ENCODE results near the gene STXBP6.

The STXBP6 gene

DNA sequence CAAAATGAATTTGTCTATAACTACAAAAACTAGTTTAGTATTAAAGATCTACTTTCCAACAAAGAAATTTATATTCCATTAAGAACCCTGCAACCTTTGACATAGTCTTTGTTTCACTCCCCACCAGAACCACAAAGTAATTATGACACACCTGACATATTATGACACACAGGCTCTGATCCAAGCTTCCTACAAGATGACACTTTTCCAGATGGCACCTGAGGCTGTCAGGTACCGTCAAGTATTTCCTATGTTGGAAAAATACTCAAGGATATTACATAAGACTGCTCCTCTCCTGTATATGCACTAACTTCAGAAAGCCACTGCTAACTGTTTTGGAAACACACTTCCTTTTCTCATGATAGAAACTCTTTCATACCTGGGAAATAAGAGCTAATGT is 38.9 kb downstream of the STXBP6 start:
- no peak for DNase-seq

GRCh38 chr14:25010471-25010870 is 39.5 kb downstream of the STXBP6 start:
- DNase-seq, result no peak

- no peak for DNase-seq
Observed at GRCh38 chr14:25009891-25010290, 40.1 kb downstream of the STXBP6 start.

- peak; percentile 28 for DNase-seq
Observed at GRCh38 chr14:25007832-25008231, 42.1 kb downstream of the STXBP6 start.

DNA sequence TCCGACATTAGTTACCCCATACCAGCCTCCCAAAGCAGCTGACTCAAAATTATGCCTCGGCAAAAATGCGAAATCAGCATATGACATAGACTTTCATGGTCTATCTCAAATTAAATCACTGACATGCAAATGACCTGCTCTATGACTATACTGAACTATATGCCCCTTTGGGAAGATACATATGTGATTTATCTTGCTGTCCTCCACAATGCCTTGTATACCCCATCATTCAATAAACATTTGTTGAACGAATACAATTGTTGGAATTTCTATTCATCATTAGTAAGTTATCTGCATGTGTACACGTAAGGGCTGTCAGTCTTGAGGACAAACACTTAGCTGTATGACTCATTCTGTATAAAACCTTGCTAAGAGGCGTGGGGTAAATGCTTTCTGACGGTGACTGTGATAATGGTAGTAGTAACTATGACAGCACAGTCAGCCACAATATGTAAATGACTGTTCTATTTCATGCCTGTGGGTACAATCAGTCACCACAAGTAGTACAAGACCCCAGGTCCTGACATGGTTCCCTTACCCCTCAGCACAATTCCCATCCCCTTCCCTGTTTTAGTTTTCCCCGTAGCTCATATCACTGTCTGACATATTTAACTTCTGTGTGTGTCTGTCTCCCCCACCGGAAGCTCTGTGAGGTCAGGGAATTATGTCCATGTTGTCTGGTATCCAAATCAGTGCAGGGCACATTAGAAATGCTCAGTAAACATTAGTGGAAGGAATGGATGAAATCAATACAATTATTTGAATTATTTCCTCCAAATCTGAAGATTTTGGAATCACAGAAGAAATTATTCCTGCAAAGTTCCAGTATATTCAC is 42.8 kb downstream of the STXBP6 start:
- peak; percentile 58 for DNase-seq

DNA sequence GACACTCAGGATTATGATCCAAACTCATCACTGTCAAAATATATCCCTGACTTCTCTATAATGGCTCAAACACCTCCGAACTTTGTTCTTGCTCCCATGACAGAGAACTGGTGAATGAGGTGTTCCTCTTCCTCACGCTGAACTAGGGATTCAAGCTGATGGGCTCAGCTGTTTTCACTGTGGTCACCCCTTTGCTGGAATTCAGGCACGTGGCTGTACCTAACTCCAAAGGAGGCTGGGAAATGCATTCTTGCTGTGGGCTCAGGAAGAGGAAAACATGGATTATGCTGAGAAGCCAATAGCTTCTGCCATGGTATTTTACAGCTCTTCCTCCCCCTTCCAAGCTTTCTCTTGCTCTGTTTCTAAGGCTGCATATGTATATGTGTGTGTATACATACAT is 43.9 kb downstream of the STXBP6 start:
- DNase-seq, result no peak

- no peak for DNase-seq
Observed at GRCh38 chr14:25004389-25004809, 45.5 kb downstream of the STXBP6 start.

- no peak for DNase-seq
Observed at GRCh38 chr14:25003537-25003936, 46.4 kb downstream of the STXBP6 start.

- DNase-seq, result no peak
Observed at GRCh38 chr14:25001601-25002000, 48.3 kb downstream of the STXBP6 start.

DNA sequence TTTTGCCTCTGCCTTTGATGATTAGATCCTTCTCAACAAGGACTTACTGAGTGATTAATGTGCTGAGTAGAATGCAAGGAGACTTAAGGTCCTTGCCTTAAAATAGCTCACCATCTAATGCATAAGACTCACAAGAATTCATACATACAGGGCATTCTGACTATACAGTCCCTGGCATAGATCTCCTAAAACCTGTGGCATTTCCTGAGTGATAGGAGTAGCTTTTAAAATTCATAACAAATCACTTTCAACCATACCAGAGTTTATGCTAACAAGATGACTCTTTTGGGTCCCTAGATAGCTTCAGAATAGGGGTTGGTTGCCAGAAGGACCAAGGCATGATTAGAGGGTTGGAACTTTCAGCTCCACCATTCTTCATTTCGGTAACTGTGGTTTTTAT is 48.8 kb downstream of the STXBP6 start:
- DNase-seq, result no peak

DNA sequence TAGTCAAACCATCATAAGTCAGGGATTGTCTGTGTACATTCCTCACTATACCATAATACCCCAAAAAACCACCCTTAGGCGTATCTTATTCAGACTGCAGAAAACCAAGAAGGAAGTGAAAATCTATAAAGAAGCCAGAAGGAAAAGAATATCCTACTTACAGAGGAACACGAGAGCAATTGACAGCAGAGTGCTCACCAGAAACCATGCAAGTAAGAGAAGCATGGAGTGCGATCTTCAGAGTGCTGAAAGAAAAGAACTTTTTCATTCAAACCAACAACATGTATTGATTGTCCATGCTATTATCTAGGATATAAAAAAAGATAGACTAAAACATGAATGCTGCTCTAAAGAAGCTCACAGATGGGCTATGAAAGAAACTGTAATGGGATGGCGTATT is 50.8 kb downstream of the STXBP6 start:
- DNase-seq, result no peak

GRCh38 chr14:24996930-24997725 is 52.8 kb downstream of the STXBP6 start:
- DNase-seq, result no peak

DNA sequence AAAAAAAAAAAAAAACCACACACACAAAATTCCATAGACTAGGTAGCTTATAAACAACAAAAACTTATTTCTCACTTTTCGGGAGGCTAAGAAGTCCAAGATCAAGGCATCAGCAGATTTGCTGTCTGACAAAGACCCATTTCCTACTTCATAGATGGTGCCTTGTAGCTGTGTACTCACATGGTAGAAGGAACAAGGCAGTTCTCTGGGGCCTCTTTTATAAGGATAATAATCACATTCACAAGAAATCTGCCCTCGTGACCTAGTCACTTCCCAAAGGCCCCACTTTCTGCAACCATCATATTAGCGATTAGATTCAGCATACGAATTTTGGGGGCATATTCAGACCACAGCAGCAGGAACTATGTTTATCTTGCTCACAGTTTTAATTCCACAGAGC is 54.9 kb downstream of the STXBP6 start:
- DNase-seq, result no peak

DNA sequence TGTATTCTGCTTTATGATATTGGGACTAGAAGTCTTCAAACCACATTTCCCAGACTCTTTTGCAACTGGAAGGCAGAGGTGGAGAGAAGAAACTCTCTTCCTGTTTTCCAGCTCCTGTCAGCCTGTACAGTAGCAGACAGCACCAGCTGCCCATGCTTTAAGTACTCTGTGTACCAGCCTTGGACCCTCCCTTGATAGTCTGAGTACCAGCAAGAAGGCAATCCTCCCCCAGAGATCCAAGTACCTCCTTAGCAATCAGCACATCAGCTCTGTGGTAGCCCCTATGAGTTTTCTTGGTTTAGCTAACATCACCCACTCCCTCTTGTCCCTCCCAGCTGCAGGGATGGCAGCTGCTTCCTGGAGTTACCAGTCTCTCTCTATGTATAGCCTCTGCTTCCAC is 56.3 kb downstream of the STXBP6 start:
- DNase-seq, result no peak

- no peak for DNase-seq
Observed at GRCh38 chr14:24992624-24993360, 57.2 kb downstream of the STXBP6 start.

DNA sequence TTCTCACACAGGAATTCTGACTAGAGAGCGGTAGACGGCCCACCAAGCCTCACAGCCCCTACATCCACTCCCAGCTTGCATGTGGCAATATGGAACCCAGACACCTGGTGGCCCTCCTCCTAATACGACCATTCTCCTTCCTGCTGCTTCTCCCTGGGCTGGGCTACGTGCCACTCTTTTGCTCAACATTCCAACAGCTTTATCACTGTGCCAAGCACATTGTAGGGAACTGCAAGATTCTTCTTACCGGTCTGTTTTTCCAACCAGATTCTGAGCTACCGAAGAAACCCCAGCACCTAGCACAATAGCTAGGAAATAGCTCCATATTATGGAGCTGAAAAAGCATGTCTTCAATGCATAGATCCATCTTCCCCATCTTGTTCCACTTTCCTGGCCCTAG is 58.1 kb downstream of the STXBP6 start:
- DNase-seq, result no peak

GRCh38 chr14:24991288-24991687 is 58.7 kb downstream of the STXBP6 start:
- no peak for DNase-seq

- no peak for DNase-seq
Observed at GRCh38 chr14:24990773-24991172, 59.2 kb downstream of the STXBP6 start.

GRCh38 chr14:24990050-24990449 is 59.9 kb downstream of the STXBP6 start:
- no peak for DNase-seq

DNA sequence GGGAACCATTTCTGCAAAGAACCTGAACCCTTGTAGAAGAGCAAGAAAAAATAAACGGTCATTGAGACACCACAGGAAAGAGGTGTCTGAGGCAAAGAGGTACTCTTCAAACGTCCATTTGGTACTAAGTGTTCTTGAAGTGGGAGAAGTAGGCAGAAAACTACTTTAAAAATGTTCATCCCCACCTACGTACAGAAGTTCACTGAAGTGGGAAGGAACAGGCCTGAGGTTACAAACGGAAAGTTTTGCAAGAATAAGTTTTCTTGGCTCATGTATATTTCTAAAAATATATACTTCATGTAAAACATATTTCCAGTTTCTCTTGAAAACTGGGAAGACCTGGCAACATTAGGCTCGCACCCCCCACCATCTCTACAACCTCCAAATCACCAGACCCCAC is 61.2 kb downstream of the STXBP6 start:
- no peak for DNase-seq

DNA sequence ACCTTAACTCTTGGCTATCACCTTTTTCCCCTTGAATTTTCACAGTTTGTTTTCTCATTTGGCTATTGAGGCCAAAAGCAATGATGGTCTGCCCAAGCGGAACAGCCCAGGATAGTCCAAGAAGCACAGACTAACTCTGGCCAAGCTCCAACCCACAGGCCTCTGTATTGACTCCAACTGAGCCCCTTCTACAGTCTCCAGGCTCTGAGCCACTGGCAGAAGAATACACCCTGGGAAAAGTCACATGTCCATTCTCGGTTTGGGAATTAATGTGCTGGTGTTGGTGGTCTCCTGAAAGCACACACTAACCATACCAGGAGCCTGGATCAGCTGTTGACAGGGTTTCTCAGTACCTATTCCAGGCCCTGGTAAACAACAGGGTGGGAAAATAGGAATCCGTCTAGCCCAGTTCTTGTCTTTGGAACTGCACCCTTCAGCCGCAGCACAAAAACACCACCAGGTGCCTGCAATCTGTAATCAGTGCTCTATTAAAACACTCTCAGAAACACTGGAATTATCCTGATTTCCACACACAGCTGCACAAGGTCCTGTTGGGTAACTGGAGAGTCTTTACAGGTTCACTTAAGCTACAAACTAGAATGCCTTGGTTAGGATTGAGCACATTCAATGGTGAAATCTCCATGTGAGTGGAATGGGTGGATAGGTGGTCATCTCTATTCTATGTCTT is 63.6 kb downstream of the STXBP6 start:
- no peak for DNase-seq

GRCh38 chr14:24984846-24985589 is 64.9 kb downstream of the STXBP6 start:
- DNase-seq, result no peak
